Small intestine (tissue), 7 donors: ENCODE measurements around the gene SAMHD1. TPM values are rescaled to one million over a fixed set of nuclear protein-coding genes. Genes with fewer than 3 reads are reported as not detected.
"Not testable (repeated sequence)": the region's sequence is repeated elsewhere in the genome, so short reads cannot be mapped to it uniquely, and the experiment has no call there.

Experiments used
- DNase-seq, 2 donors: peaks; one replicate each; pipeline versions ENCODE4 v3.0.0 to v3.0.0-alpha.2; 2013
- FAIRE-seq: peaks from 2 replicates; lab custom pipeline; 2012; peaks lifted over from hg19 to GRCh38; lab: Jason Lieb, UNC
- H3K27ac ChIP-seq, 3 donors: one replicate each; pipeline ENCODE4 v1.5.1; 2013; ENCODE audit warnings: low read length in 2 of 3, mild to moderate bottlenecking in 2 of 3, control low read depth in 1 of 3, inconsistent platforms in 1 of 3, low read depth in 1 of 3, moderate library complexity in 1 of 3
- H3K27me3 ChIP-seq, 3 donors: one replicate each; pipeline ENCODE4 v1.6.1; 2013; ENCODE audit warnings: low read length in 3 of 3, inconsistent platforms in 1 of 3; ENCODE audit not compliant: control insufficient read depth in 3 of 3, insufficient read depth in 3 of 3
- H3K36me3 ChIP-seq, 3 donors: one replicate each; pipeline ENCODE4 v1.6.1; 2013; ENCODE audit warnings: low read length in 3 of 3, inconsistent platforms in 1 of 3, low read depth in 1 of 3, mild to moderate bottlenecking in 1 of 3, moderate library complexity in 1 of 3; ENCODE audit not compliant: control insufficient read depth in 3 of 3, insufficient read depth in 2 of 3
- H3K4me1 ChIP-seq, 3 donors: one replicate each; pipeline ENCODE4 v1.6.1; 2013; ENCODE audit warnings: low read length in 2 of 3, inconsistent platforms in 1 of 3, low read depth in 1 of 3, mild to moderate bottlenecking in 1 of 3, moderate library complexity in 1 of 3; ENCODE audit not compliant: control insufficient read depth in 3 of 3, insufficient read depth in 2 of 3
- H3K4me3 ChIP-seq, 3 donors: one replicate each; pipeline ENCODE4 v1.5.1; 2013; ENCODE audit warnings: low read length in 3 of 3, control low read depth in 1 of 3, inconsistent platforms in 1 of 3, low read depth in 1 of 3, mild to moderate bottlenecking in 1 of 3, moderate library complexity in 1 of 3
- H3K9me3 ChIP-seq, 2 donors: one replicate each; pipeline ENCODE4 v1.6.1; 2013; ENCODE audit warnings: low read depth in 1 of 2, low read length in 1 of 2; ENCODE audit not compliant: control insufficient read depth in 2 of 2, insufficient read depth in 1 of 2
- WGBS, 3 donors: extraction: QIAGEN DNeasy Blood & Tissue Kit; methylation state at CpG; one replicate each; pipeline ENCODE4 v1.1.7; 2013; 5-methylcytosine and 5-hydroxymethylcytosine counted together
- polyA plus RNA-seq, 4 donors: library from polyadenylated mRNA; stranded (reverse) in 3 of 4; unstranded in 1 of 4; fragments of 200-250 nt in 3 of 4; fragments of 120-200 nt in 1 of 4; gene quantifications; one replicate each; pipeline versions ENCODE4 v1.2.1 to v1.2.3, GENCODE V29; 2013
- donor health status: healthy with polysubstance abuse.
- donor health status: control.
- donor health status: control.
- donor health status: Bipolar disorder and iron deficiency.
- donor health status: healthy.

SAMHD1 gene
- polyA plus RNA-seq, 4 donors = 22.8 to 78.8 (median 28.5) TPM

DNA sequence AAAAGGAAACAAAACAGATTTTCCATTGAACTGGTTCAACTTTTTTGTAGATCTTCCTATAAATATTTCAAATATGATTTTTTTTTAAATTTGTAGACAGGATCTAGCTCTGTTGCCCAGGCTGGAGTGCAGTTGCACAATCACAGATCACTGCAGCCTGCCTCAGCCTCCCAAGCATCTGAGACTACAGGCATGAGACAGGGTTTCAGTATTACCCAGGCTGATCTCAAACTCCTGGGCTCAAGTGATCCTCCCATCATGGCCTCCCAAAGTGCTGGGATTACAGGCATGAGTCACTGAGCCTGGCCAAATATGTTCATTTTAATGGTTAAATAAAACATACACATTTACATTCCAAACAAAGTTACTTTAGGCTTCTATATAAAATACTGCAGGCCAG is 33.6 kb downstream of the SAMHD1 start:
- Histone ChIP-seq H3K27ac (no peak overlapping the region), H3K36me3 (peaks cover 4 to 44% (median 6%) of the 10 kb centered on the region in 3 donors), H3K4me3 (no peak overlapping the region), H3K9me3 (no peaks in the 10 kb centered on the region), H3K27me3 (no peaks in the 10 kb centered on the region), H3K4me1 (no peaks in the 10 kb centered on the region)
- FAIRE-seq = no peak
- no peak for DNase-seq

DNA sequence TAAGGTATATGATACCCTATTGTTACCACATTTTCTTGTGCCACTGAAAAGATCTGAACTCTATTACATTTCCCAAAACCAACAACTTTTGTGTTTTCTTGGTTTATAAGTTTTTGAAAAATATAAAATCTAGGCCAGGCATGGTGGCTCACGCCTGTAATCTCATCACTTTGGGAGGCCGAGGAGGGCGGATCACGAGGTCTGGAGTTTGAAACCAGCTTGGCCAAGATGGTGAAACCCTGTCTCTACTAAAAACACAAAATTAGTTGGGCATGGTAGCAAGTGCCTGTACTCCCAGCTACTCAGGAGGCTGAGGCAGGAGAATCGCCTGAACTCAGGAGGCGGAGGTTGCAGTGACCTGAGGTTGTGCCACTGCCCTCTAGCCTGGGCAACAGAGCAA is 34.3 kb downstream of the SAMHD1 start:
- Histone ChIP-seq H3K27ac (no peak overlapping the region), H3K4me1 (no peaks in the 10 kb centered on the region), H3K27me3 (no peaks in the 10 kb centered on the region), H3K4me3 (no peak overlapping the region), H3K9me3 (no peaks in the 10 kb centered on the region), H3K36me3 (peaks cover 4 to 44% (median 6%) of the 10 kb centered on the region in 3 donors)
- DNase-seq = no peak
- WGBS, 3 donors = 98 to 99% (median 98%) methylated on average over 6 of the region's 6 CpGs
- no peak for FAIRE-seq

DNA sequence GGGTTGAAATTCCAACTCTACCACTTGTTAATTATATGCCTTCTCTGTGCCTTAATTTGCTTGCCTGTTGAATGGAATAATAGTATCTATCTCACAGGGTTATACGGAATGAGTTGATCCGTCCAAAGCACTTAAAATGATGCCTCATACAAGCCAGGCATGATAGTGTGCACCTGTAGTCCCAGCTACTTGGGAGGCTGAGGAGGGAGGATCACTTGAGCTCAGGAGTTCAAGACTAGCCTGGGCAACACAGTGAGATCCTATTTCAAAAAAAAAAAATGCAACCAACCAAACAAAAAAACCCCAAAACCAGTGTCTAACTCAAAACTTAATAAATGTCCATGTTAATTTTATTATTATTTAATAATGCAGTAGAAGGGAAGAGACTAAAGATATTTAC is 35.3 kb downstream of the SAMHD1 start:
- FAIRE-seq = no peak
- Histone ChIP-seq H3K27me3 (no peaks in the 10 kb centered on the region), H3K9me3 (no peaks in the 10 kb centered on the region), H3K36me3 (peaks cover 4 to 45% (median 6%) of the 10 kb centered on the region in 3 donors), H3K4me3 (no peak overlapping the region), H3K27ac (no peak overlapping the region), H3K4me1 (no peaks in the 10 kb centered on the region)
- no peak for DNase-seq
- 94 to 96% (median 96%) methylated on average over 2 of the region's 2 CpGs for WGBS, 3 donors

DNA sequence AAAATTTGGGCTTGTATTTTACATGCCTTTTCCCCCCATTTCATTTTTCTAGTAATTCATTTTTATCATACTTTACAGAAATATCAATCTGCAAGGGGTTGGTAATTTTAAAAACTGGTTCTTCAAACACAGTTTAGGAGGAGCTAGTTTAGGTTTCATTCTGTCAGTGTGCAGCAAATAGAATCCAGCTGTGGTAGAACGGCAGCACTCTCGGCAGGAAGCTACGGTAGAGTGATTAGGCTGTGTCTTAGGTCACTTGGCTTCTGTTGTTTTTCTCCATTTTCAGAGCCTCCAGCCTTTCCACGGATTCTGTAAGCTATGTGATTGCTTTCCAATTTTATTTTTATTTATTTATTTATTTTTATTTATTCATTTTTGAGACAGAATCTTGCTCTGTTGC is 42.9 kb downstream of the SAMHD1 start:
- Histone ChIP-seq H3K4me3 (no peak overlapping the region), H3K4me1 (no peaks in the 10 kb centered on the region), H3K36me3 (peaks cover 13 to 40% (median 19%) of the 10 kb centered on the region in 3 donors), H3K27ac (no peak overlapping the region), H3K27me3 (no peaks in the 10 kb centered on the region), H3K9me3 (no peaks in the 10 kb centered on the region)
- no peak for FAIRE-seq
- DNase-seq = no peak
- WGBS, 3 donors = 66 to 91% (median 89%) methylated on average over 4 of the region's 4 CpGs

DNA sequence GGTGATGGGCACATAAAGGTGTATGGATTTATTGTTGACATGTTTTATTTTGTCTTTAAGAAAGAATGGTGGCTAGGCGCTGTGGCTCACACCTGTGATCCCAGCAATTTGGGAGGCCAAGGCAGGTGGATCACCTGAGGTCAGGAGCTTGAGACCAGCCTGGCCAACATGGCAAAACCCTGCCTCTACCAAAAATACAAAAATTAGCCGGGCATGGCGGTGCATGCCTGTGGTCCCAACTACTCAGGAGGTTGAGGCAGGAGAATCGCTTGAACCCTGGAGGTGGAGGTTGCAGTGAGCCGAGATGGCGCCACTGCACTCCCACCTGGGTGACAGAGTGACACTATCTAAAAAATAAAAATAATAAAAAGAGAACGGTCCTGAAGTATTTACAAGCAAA is 45.4 kb downstream of the SAMHD1 start:
- 96 to 98% (median 96%) methylated on average over 7 of the region's 7 CpGs for WGBS, 3 donors

DNA sequence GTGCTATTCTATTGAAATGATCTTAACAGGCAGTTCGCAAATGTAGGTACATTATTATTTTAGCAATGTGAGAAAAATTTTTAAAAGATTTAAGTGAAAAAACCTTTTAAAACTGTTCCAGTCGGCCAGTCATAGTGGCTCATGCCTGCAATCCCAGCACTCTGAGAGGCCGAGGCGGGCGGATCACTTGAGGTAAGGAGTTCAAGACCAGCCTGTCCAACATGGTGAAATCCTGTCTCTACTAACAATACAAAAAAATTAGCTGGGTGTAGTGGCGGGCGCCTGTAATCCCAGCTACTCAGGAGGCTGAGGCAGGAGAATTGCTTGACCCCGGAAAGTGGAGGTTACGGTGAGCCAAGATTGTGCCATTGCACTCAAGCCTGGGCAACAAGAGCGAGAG is 45.9 kb downstream of the SAMHD1 start:
- not testable (repeated sequence) for H3K4me3 ChIP-seq, H3K27ac ChIP-seq, H3K9me3 ChIP-seq, H3K4me1 ChIP-seq, DNase-seq, H3K27me3 ChIP-seq, FAIRE-seq
- 97 to 98% (median 97%) methylated on average over 10 of the region's 10 CpGs for WGBS, 3 donors
- H3K36me3 ChIP-seq = peaks cover 16 to 44% (median 25%) of the 10 kb centered on the region in 3 donors

More for the DNA sequence above, 45.4 kb downstream of the SAMHD1 start:
- H3K9me3 ChIP-seq, FAIRE-seq, H3K27ac ChIP-seq, H3K4me3 ChIP-seq, H3K4me1 ChIP-seq, H3K27me3 ChIP-seq, DNase-seq: not testable (repeated sequence)
- peaks cover 16 to 44% (median 24%) of the 10 kb centered on the region in 3 donors for H3K36me3 ChIP-seq

DNA sequence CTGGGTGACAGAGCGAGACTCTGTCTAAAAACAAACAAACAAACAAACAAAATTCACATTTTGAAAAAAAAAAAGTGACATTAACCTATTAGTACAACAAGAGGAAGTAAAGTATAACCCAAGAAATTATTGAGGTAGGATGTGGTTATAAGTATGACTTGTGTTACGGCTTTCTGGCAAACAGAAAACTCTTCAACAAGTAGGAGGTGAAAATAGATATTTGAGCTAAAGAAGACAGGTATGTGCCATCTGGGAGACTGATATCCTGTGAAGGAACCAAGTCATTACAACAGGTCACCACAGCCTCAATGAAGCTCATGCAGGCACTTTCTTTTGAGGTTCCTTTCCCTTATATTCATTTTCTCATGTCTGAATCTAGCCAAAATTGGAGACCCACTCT is 46.8 kb downstream of the SAMHD1 start:
- DNase-seq (no peak), FAIRE-seq (no peak)
- no peaks in the 10 kb centered on the region for H3K4me1 ChIP-seq
- WGBS, 3 donors = 78 to 94% (median 92%) methylated on average over 2 of the region's 2 CpGs
- H3K36me3 ChIP-seq = peaks cover 12 to 43% (median 20%) of the 10 kb centered on the region in 3 donors
- no peaks in the 10 kb centered on the region for H3K27me3 ChIP-seq
- H3K27ac ChIP-seq = no peak overlapping the region
- no peaks in the 10 kb centered on the region for H3K9me3 ChIP-seq
- H3K4me3 ChIP-seq = no peak overlapping the region

DNA sequence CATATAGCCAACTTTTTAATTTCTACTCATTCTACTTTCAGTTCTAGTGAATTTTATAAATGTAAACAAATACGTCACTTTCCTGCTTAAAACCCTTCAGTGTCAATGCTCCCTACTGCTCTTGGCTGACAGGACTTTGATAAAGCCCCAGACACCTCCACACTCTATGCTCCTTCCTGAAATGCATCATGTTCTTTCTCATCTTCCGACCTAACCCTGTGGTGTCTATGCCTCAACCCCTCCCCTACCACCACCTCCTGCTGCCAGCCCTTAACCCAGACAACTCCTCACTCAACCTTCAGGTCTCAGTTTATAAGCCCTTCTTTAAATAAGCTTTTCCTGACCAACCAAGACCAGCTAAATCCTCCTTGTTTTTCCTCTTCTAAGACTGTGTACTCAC is 56.5 kb downstream of the SAMHD1 start:
- H3K4me1 ChIP-seq = no peaks in the 10 kb centered on the region
- peaks cover 19 to 42% (median 29%) of the 10 kb centered on the region in 3 donors for H3K36me3 ChIP-seq
- no peak for FAIRE-seq
- no peak overlapping the region for H3K4me3 ChIP-seq
- WGBS, 3 donors = 66 to 93% (median 79%) methylated on average over 2 of the region's 2 CpGs
- H3K27me3 ChIP-seq = no peaks in the 10 kb centered on the region
- H3K9me3 ChIP-seq = no peaks in the 10 kb centered on the region
- no peak for DNase-seq
- no peak overlapping the region for H3K27ac ChIP-seq

DNA sequence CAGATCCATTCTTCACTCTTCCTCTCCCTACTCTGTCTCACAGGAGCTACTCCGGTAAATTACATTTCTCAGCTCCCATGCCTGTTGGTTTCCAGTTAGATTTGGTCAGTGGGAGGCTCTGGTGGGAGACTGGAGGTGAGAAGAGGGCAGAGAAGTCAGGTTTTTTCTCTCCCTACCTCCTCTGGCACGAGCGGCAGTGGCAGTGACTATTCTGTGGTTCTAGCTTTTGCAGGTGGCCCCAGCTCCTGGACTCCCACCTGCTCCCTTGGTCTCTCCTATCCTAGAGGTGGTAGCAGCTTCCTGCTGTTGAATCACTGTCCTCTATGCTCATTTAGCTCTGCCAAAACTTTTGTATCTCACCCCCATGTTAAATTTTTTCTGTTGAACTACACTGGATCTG is 57.7 kb downstream of the SAMHD1 start:
- no peaks in the 10 kb centered on the region for H3K9me3 ChIP-seq
- WGBS, 3 donors = 84 to 95% (median 86%) methylated on average over 3 of the region's 3 CpGs
- H3K36me3 ChIP-seq = peaks cover 18 to 47% (median 34%) of the 10 kb centered on the region in 3 donors
- H3K27ac ChIP-seq = no peak overlapping the region
- DNase-seq (no peak), FAIRE-seq (no peak)
- no peaks in the 10 kb centered on the region for H3K4me1 ChIP-seq
- H3K4me3 ChIP-seq = no peak overlapping the region
- no peaks in the 10 kb centered on the region for H3K27me3 ChIP-seq
